HG02938 (cell line): ENCODE measurements around the gene MYMX.
"Not testable (repeated sequence)": the region's sequence is repeated elsewhere in the genome, so short reads cannot be mapped to it uniquely, and the experiment has no call there.

ENCODE experiments used
- ATAC-seq: cut with Tn5 transposase; IDR thresholded peaks from one replicate; pipeline ENCODE4 v1.9.1; 2021; ENCODE audit warnings: mild to moderate bottlenecking, moderate library complexity; ENCODE audit not compliant: unreplicated experiment

MYMX gene

DNA sequence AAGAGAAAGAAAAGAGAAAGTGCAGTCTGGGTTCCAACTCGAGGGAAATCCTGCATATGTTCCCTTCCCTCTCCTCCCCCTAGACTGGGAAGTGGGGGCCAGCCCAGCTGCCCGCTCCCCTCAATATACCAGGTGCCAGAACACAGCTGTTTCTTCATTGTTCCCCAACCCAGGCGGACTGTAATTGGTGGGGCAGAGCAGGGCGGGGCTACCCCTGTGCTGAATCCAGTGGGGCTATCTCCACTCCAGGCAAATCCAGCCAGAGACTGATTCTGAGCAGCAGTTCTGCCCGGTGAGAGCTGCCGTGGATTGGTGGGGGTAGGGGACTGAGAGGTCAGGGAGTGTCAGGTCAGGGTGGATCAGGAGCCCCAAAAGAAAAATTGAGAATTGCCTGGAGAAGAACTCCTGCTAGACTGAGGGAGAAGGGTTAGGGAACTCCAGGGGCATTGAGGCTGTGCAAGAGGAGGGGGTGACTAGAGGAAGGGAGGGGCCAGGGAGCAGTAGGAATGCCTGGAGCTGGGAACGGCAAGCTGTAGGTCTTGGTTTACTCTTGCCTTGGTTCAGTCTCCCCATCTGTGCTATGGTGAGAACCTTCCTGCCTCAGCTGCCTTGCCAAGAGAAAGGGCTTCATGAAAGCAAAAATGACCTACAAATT lies at the start of gene MYMX:
Gene MYMX (plus strand): TSS at position 250 of the 655 bp plus-strand sequence. CDS start 546 bp downstream, outside the sequence.
- ATAC-seq = no peak

DNA sequence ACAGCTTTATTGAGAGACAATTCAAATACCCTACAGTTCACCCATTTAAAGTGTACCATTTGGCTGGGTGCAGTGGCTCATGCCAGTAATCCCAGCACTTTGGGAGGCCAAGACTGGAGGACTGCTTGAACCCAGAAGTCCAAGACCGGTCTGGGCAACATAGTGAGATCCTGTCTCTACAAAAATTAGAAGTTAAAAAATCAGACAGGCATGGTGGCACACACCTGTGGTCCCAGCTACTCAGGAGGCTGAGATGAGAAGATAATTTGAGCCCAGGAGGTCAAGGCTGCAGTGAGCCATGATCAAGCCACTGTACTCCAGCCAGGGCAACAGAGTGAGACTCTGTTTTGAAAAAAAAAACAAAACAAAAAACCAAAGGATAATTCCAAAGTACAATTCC lies 49.2 kb upstream of the MYMX start:
- no peak for ATAC-seq

DNA sequence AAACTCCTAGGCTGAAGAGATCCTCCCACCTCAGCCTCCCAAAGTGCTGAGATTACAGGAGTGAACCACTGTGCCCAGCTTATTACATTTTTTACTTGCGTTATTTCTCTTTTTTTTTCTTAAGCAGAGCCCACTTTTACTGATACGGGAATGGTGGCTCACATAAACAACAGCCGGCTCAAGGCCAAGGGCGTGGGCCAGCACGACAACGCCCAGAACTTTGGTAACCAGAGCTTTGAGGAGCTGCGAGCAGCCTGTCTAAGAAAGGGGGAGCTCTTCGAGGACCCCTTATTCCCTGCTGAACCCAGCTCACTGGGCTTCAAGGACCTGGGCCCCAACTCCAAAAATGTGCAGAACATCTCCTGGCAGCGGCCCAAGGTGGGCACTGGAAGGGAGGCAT lies 47.6 kb upstream of the MYMX start:
- no peak for ATAC-seq

- ATAC-seq = no peak
Observed at GRCh38 chr6:44169886-44170570, 46.7 kb upstream of the MYMX start.

DNA sequence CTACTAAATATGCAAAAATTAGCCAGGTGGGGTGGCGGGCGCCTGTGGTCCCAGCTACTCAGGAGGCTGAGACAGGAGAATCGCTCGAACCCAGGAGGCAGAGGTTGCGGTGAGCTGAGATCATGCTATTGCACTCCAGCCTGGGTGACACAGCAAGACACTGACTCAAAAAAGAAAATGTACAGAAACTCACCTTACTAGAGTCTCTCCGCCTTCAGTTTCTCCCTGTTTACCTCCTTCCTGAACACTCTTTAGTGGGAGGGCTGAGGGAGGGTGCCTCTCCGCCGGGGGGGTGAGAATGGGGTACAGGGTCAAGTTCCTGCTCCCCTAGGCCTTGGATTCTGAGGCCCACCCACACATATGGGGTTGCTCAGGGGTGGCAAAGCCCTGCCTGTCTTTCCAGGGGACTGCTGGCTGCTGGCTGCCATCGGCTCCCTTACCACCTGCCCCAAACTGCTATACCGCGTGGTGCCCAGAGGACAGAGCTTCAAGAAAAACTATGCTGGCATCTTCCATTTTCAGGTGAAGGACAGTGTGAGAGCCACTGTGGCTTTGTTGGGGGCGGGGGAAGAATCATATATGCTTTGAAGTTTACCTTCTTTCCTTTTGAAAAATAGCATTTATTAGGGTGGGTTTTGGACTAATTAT lies 44.7 kb upstream of the MYMX start:
- no peak for ATAC-seq

DNA sequence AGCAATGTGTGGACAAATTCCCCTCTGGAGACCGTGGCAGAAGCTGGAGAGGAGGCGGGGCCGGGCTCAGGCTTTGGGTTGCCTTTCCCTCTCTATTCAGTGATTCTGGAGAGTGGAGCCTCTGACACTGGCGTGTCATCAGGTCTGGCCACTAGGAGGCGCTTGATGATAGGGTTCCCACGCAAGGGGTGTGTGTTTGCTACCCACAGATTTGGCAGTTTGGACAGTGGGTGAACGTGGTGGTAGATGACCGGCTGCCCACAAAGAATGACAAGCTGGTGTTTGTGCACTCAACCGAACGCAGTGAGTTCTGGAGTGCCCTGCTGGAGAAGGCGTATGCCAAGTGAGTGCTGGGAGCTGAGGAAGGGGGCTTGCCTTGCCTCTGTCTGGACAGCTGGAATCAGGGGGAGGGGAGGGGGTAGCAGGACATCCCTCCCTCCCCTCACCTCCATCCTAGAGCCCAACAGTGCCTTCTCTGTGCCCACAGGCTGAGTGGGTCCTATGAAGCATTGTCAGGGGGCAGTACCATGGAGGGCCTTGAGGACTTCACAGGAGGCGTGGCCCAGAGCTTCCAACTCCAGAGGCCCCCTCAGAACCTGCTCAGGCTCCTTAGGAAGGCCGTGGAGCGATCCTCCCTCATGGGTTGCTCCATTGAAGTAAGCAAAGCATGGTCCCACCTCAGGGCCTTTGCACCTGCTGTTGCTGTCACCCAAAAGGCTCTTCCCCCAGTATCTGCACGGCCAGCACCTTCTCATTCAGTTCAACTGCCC lies 43.8 kb upstream of the MYMX start:
- no peak for ATAC-seq

GRCh38 chr6:44176130-44176761 lies 40.5 kb upstream of the MYMX start:
- no peak for ATAC-seq

DNA sequence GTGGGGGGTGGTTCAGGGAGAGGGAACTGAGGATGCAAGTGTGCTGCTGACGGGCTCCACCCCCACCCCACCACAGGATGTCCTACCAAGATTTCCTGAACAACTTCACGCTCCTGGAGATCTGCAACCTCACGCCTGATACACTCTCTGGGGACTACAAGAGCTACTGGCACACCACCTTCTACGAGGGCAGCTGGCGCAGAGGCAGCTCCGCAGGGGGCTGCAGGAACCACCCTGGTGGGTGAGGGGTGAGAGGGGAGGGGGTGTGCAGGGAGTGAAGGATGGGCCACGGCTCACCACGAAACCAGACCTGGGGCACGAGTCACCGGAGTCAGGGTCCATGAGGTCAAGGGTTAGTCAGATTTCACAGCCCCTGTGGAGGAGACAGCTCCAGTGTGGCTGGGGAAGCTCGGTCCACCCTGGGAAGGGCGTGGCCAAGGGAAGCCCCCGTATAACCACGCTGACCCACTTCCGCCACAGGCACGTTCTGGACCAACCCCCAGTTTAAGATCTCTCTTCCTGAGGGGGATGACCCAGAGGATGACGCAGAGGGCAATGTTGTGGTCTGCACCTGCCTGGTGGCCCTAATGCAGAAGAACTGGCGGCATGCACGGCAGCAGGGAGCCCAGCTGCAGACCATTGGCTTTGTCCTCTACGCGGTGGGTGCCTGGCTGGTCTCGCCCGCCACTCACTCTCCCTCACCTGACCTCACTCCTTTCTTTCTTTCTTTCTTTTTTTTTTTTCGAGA lies 39.8 kb upstream of the MYMX start:
- ATAC-seq = no peak

DNA sequence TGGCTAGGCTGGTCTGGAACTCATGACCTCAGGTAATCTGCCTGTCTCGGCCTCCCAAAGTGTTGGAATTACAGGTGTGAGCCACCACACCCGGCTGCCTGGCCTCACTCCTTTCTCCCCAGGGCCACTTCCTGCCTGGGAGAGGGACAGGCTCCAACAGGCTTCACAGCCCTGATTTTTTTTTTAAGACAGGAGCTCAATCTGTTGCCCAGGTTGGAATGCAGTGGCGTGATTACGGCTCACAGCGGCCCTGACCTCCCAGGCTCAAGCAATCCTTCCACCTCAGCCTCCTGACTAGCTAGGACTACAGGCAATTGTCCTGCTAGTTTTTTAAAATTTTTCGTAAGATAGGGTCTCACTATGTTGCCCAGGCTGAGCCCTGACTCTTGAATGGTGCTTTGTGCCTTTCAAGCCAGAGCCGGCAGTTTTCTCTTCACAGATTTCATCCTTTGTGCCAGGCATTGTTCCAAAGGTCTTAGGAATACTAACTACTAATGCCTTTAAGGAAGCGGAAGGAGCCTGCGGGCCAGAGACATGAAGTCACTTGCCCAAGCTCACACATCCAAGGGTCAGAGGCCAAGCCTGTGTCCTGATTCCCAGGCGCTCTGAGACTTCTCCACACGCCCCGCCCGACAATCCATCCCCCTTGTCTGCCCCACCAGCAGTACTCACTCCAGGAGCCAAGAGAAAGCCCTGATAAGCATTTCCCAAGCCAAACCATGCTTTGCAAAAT lies 38.9 kb upstream of the MYMX start:
- ATAC-seq = no peak

- ATAC-seq = no peak
Observed at GRCh38 chr6:44178424-44179071, 38.2 kb upstream of the MYMX start.

DNA sequence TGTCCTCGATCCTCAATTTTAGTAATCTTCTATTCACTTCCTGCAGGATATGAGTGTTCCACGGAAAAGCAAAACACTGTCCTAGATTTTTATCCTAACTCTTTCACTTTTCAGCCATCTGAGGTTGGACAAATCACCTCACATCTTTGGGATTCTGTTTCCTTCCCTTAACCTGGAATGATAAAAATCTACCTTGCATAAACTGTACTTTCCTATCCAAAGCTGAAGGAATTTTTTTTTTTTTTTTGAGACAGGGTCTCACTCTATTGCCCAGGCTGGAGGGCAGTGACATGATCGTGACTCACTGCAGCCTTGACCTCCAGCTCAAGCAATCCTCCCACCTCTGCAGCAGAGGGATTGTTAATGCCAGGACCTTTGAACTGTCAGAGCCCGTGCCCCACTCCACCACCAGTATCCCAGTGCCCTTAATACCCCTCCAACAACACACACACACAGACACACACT lies 37.6 kb upstream of the MYMX start:
- no peak for ATAC-seq

DNA sequence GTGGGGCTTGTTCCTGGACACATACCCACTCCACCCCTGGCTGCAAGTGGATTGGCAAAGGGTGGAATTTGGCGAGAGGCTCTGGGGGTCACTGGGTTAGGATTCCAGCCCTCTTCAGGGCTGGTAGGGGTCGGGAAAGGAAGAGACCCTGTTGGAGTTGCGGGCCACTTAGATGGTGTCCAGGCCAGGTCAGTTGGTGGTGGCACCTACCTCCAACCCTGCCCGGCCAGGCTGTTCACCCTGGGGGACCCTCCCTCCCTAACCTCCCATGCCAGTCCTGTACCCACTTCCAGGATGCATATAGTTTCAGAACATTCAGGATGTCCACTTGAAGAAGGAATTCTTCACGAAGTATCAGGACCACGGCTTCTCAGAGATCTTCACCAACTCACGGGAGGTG lies 37.1 kb upstream of the MYMX start:
- no peak for ATAC-seq

- ATAC-seq = no peak
Observed at GRCh38 chr6:44180406-44180805, 36.3 kb upstream of the MYMX start.

DNA sequence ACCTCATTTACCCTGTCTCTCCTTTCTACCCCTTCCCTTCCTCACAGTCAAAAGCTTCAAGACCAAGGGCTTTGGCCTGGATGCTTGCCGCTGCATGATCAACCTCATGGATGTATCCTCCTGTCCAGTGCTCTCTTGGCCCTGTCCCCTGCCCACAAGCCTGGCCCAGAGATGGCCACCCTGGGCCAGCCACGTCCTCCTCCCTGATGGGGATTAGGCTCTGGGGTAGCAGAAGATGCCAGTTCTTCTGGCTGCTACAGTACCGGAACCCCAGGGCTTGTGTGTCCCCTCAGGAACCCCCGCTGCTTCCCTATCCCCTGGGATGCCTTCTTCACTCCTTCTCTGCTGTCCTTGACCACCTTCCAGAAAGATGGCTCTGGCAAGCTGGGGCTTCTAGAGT lies 35.8 kb upstream of the MYMX start:
- ATAC-seq = no peak

DNA sequence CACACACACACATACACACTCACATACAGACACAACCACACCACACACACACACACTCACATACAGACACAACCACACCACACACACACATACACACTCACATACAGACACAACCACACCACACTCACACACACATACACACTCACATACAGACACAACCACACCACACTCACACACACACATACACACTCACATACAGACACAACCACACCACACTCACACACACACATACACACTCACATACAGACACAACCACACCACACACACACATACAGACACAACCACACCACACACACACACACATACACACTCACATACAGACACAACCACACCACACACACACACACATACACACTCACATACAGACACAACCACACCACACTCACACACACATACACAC lies 34.9 kb upstream of the MYMX start:
- not testable (repeated sequence) for ATAC-seq

GRCh38 chr6:44182911-44183390 lies 33.8 kb upstream of the MYMX start:
- no peak for ATAC-seq

DNA sequence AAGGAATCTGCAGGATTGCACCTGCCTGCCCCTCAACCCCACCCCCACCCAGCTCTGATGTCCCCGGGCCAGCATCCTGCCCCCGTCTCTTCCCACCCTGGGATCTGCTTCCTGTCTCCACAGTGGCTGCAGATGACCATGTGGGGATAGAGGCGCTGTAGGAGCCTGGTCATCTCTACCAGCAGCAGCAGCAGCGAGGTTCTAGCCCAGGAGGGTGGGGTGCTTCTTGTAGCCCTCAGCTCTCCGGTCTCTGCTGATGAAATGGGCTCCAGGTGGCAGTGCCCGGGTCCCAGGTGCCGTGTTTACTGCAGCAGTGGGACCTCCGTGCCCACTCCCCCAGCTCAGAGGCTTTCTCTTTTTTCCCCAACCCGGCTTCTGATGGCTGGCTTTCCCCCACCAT lies 32.9 kb upstream of the MYMX start:
- no peak for ATAC-seq

- not testable (repeated sequence) for ATAC-seq
Observed at GRCh38 chr6:44185356-44185755, 31.4 kb upstream of the MYMX start.
